ENCODE results near the gene RASSF4.

The RASSF4 gene

GRCh38 chr10:44952779-44953231 is 6.8 kb upstream of the RASSF4 start:
- Histone ChIP-seq H3K4me1 (ENCODE audit: control insufficient read depth, insufficient read depth, low read length) (peaks cover 3% of the 10 kb centered on the region), H3K4me3 (ENCODE audit: low read depth, low read length) (no peak overlapping the region), H3K27ac (ENCODE audit: extremely low read depth, low read depth, low read length) (no peak overlapping the region), H3K36me3 (ENCODE audit: control insufficient read depth in 2 of 2, insufficient read depth in 1 of 2, low read length in 2 of 2) (no peaks in the 10 kb centered on the region), H3K9me3 (ENCODE audit: control insufficient read depth, insufficient read depth, low read depth, low read length) (no peaks in the 10 kb centered on the region)
- CTCF ChIA-PET: interaction anchor here (0.9 to 1.1 kb wide), 3 partner anchors 11 to 41 kb away, joined by 3 read pairs; no protein-coding TSS in a partner anchor
- no peak for TF ChIP-seq ZNF677 (tag by site-specific recombination; IDR thresholded peaks at IDR 0.05)
- TF ChIP-seq YY1 (tag by site-specific recombination; IDR thresholded peaks at IDR 0.05): no peak
- TF ChIP-seq ZNF518A (tag by site-specific recombination; conservative IDR thresholded peaks at IDR 0.05; ENCODE audit: low read depth): no peak
- TF ChIP-seq EGR2 (tag by site-specific recombination; IDR thresholded peaks at IDR 0.05; ENCODE audit: low read depth): no peak
- TF ChIP-seq ZNF623 (tag by site-specific recombination; IDR thresholded peaks at IDR 0.05): no peak
- TF ChIP-seq GLIS2 (tag by site-specific recombination; IDR thresholded peaks at IDR 0.05): no peak
- TF ChIP-seq ZNF138 (tag by site-specific recombination; IDR thresholded peaks at IDR 0.05; ENCODE audit: borderline replicate concordance): no peak
- no peak for TF ChIP-seq ZBTB48 (tag by site-specific recombination; IDR thresholded peaks at IDR 0.05)
- no peak for TF ChIP-seq ZNF221 (tag by site-specific recombination; IDR thresholded peaks at IDR 0.05; ENCODE audit: borderline replicate concordance)
- no peak for TF ChIP-seq HIC1 (tag by site-specific recombination; IDR thresholded peaks at IDR 0.05)
- no peak for TF ChIP-seq ZNF600 (tag by site-specific recombination; IDR thresholded peaks at IDR 0.05)
- TF ChIP-seq ZNF416 (tag by site-specific recombination; IDR thresholded peaks at IDR 0.05): no peak
- TF ChIP-seq ZBTB21 (tag by site-specific recombination; IDR thresholded peaks at IDR 0.05): no peak
- TF ChIP-seq ZNF692 (tag by site-specific recombination; IDR thresholded peaks at IDR 0.05): no peak
- no peak for TF ChIP-seq ZBTB49 (tag by site-specific recombination; IDR thresholded peaks at IDR 0.05; ENCODE audit: low read depth)
- TF ChIP-seq ZNF501 (tag by site-specific recombination; IDR thresholded peaks at IDR 0.05): no peak
- no peak for TF ChIP-seq ZNF548 (tag by site-specific recombination; IDR thresholded peaks at IDR 0.05)
- TF ChIP-seq ZNF366 (tag by site-specific recombination; conservative IDR thresholded peaks at IDR 0.05): no peak
- POLR2A ChIA-PET: interaction anchor here (1.0 to 1.2 kb wide), 2 partner anchors 10 to 26 kb away, joined by 3 read pairs; partner anchors contain the start of gene DEPP1
